COLO829 (cell line): Measurements from ENCODE around the gene STAC2.

Experiments used
- DNase-seq: peaks from one replicate; pipeline ENCODE4 v3.0.0; 2012; ENCODE audit warnings: low spot score

STAC2 gene

GRCh38 chr17:39209317-39210092, 16.2 kb downstream of the STAC2 start:
- DNase-seq: no peak

- DNase-seq: no peak
Observed at GRCh38 chr17:39208893-39209292, 16.9 kb downstream of the STAC2 start.

- no peak for DNase-seq
Observed at GRCh38 chr17:39208136-39208535, 17.6 kb downstream of the STAC2 start.

GRCh38 chr17:39205112-39205526, 20.6 kb downstream of the STAC2 start:
- no peak for DNase-seq

- DNase-seq: no peak
Observed at GRCh38 chr17:39204245-39204644, 21.5 kb downstream of the STAC2 start.

- DNase-seq: no peak
Observed at GRCh38 chr17:39200957-39201510, 24.7 kb downstream of the STAC2 start.

GRCh38 chr17:39200070-39200879, 25.5 kb downstream of the STAC2 start, which contains the start of gene RPL19:
RPL19 (plus strand) TSS chr17:39200283; CDS start chr17:39200345, 62 bp downstream.
- peak; percentile 92 for DNase-seq

GRCh38 chr17:39199820-39200069, 26.0 kb downstream of the STAC2 start:
- peak; percentile 99 for DNase-seq

- DNase-seq: no peak
Observed at GRCh38 chr17:39198186-39198566, 27.6 kb downstream of the STAC2 start.

- peak; percentile 87 for DNase-seq
Observed at GRCh38 chr17:39197380-39198185, 28.2 kb downstream of the STAC2 start, which contains the start of gene CACNB1. CACNB1 (minus strand) TSS chr17:39197669; CDS start chr17:39197495, 174 bp downstream.

- no peak for DNase-seq
Observed at GRCh38 chr17:39196808-39197291, 28.9 kb downstream of the STAC2 start.

GRCh38 chr17:39196241-39196807, 29.4 kb downstream of the STAC2 start:
- no peak for DNase-seq

- no peak for DNase-seq
Observed at GRCh38 chr17:39195568-39196160, 30.1 kb downstream of the STAC2 start.

- no peak for DNase-seq
Observed at GRCh38 chr17:39194985-39195524, 30.7 kb downstream of the STAC2 start.

- DNase-seq: no peak
Observed at GRCh38 chr17:39194089-39194984, 31.4 kb downstream of the STAC2 start.

GRCh38 chr17:39193346-39193745, 32.4 kb downstream of the STAC2 start:
- DNase-seq: no peak

- DNase-seq: no peak
Observed at GRCh38 chr17:39192901-39193300, 32.8 kb downstream of the STAC2 start.

- no peak for DNase-seq
Observed at GRCh38 chr17:39191750-39192510, 33.8 kb downstream of the STAC2 start.

GRCh38 chr17:39187152-39187830, 38.5 kb downstream of the STAC2 start:
- DNase-seq: no peak
